ENCODE data around the gene SLF2. TPM values are rescaled to one million over a fixed set of nuclear protein-coding genes. Genes with fewer than 3 reads are reported as not detected.

Gene SLF2
- total and polyA plus RNA-seq, 2 of the 13 experiments (the other 11 are each of a cell fraction or from before 2014, with no cell fraction given) = 12.2 to 48.1 TPM

- 0 out of 2 replicates have a peak, but pooled peaks have one; percentile 41 for TF ChIP-seq IKZF5 (CRISPR knock-in tag; IDR thresholded peaks at IDR 0.05)
- no peak for TF ChIP-seq ZNF746 (CRISPR knock-in tag; IDR thresholded peaks at IDR 0.05)
- peak; percentile 21; the same call in 1 of the 2 replicates for TF ChIP-seq NR2F2 (IDR thresholded peaks at IDR 0.05; ENCODE audit: borderline replicate concordance, low read depth)
- TF ChIP-seq ZNF839 (CRISPR knock-in tag; IDR thresholded peaks at IDR 0.05; ENCODE audit: borderline replicate concordance) = no peak
- TF ChIP-seq THRA (CRISPR knock-in tag; IDR thresholded peaks at IDR 0.05; ENCODE audit: borderline replicate concordance) = 0 out of 2 replicates have a peak, but pooled peaks have one; percentile 18
- no peak for TF ChIP-seq CCAR2 (optimal IDR thresholded peaks at IDR 0.05; ENCODE audit: low read depth, low read length)
- TF ChIP-seq ZNF20 (CRISPR knock-in tag; IDR thresholded peaks at IDR 0.05) = no peak
- TF ChIP-seq PRMT3 (CRISPR knock-in tag; IDR thresholded peaks at IDR 0.05; ENCODE audit: borderline replicate concordance, low read depth) = no peak
- peak; percentile 95 for TF ChIP-seq SMC3 (IDR thresholded peaks at IDR 0.05; ENCODE audit: low read length)
- peak; percentile 63; the same call in 1 of the 2 replicates for TF ChIP-seq TRAFD1 (CRISPR knock-in tag; IDR thresholded peaks at IDR 0.05; ENCODE audit: borderline replicate concordance)
- peak; percentile 49; the same call in 1 of the 2 replicates for TF ChIP-seq ZNF205 (CRISPR knock-in tag; IDR thresholded peaks at IDR 0.05)
- no peak for TF ChIP-seq ARNT (IDR thresholded peaks at IDR 0.05)
- no peak for TF ChIP-seq HDAC6 (IDR thresholded peaks at IDR 0.05; ENCODE audit: low read depth, low read length)
- no peak for TF ChIP-seq SOX13 (IDR thresholded peaks at IDR 0.05)
- TF ChIP-seq SOX13 (CRISPR knock-in tag; conservative IDR thresholded peaks at IDR 0.05 in 1 of 2, IDR thresholded peaks at IDR 0.05 in 1 of 2) = no peak; a peak in 1 of 4 replicates
- TF ChIP-seq HMGXB4 (CRISPR knock-in tag; IDR thresholded peaks at IDR 0.05; ENCODE audit: borderline replicate concordance in 1 of 2, low read depth in 1 of 2) = peak; percentile 72 to 84
- TF ChIP-seq POLR2AphosphoS5 (IDR thresholded peaks at IDR 0.05; ENCODE audit: low read depth, low read length) = 0 out of 2 replicates have a peak, but pooled peaks have one; percentile 21
- TF ChIP-seq ZNF674 (CRISPR knock-in tag; IDR thresholded peaks at IDR 0.05; ENCODE audit: low read depth) = no peak
- TF ChIP-seq ELF1 (CRISPR knock-in tag; IDR thresholded peaks at IDR 0.05) = peak; percentile 9; the same call in 1 of the 2 replicates
- TF ChIP-seq ZNF576 (CRISPR knock-in tag; IDR thresholded peaks at IDR 0.05) = no peak
- no peak for TF ChIP-seq THAP8 (CRISPR knock-in tag; IDR thresholded peaks at IDR 0.05; ENCODE audit: borderline replicate concordance)
- TF ChIP-seq GPN1 (CRISPR knock-in tag; IDR thresholded peaks at IDR 0.05; ENCODE audit: borderline replicate concordance) = no peak
- TF ChIP-seq ZSCAN31 (CRISPR knock-in tag; IDR thresholded peaks at IDR 0.05; ENCODE audit: low read depth) = no peak
Observed at GRCh38 chr10:100878291-100878910, 34.4 kb upstream of the SLF2 start (continued).

All from HepG2 (cell line).